DMS53 treated with DMSO at 0.1 percent for 48 hours (cell line): ENCODE data around the gene IL36B.

Experiments used
- DNase-seq: peaks from one replicate; lab custom pipeline; 2025; ENCODE audit not compliant: unreplicated experiment; lab: John Stamatoyannopoulos, UW

IL36B gene

DNA sequence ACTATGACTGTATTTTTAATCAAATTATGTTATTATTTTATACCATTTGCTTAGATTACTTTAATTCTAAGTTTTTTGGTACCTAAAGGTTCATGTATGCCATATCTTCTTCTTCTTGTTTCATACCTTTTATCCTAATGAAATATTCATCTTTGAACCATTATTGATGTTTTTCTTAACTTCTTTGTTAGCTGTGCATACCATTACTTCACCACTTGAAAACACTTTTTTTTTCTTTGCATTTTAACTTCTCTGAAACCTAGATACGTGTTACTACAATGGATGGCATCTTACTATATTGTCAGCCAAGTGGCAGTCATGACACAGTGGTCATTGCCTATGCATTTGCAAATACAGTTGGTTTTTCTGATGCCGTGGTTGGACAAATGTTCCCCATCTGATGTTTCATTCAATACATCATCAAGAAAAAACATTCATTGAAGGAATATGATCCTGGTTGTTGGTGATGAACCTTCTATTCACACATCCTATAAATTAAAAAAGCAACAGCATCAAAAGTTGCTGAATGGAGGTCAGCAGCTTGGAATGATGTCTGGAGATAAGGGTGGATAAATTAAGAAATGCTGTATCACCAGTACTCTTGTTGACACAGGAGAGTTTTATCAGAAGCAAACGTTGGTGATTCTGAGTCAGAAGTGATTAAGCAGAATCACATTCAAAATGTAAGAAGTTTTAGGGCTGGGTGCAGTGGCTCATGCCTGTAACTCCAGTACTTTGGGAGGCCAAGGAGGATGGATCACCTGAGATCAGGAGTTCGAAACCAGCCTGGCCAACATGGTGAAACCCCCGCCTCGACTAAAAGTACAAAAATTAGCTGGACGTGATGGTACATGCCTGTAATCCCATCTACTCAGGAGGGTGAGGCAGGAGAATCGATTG, 40.0 kb downstream of the IL36B start:
- no peak for DNase-seq

GRCh38 chr2:113011108-113011507, 41.6 kb downstream of the IL36B start:
- DNase-seq: no peak

- no peak for DNase-seq
Measured at GRCh38 chr2:113010088-113010487, 42.6 kb downstream of the IL36B start.

DNA sequence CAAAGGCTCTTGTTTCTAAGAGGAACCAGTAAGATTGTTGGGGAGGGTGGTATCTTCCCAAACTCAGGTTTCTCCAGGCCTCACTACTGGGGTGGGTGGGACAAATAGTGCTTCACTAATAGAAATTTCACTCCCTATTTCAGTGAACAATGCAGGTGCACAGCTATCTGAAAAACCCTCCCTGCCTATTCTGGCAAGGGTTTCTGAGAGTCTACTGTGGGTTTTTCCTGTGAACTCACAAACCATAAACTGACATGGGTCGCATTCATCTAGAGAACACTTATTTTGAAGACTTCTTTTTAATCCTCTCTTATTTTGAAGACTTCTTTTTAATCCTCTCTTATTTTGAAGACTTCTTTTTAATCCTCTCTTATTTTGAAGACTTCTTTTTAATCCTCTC, 43.0 kb downstream of the IL36B start:
- DNase-seq: no peak

DNA sequence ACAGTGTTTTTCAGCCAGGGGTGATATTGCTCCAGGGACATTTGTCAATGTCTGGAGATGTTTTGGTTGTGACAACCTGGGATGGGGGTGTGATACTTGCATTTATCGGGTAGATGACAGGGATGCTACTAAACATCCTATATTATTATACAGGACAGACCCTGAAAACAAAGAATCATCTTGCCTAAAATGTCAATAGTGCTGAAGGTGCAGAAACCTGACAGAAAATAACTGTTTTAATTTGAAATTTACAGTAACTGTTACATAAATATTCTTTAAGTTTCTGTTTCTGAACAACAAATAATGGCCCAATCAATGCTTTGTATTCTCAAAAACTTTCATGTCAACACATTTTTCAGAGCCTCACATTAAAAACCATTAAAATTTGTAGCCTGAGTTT, 45.4 kb downstream of the IL36B start:
- DNase-seq: no peak

- DNase-seq: no peak
Measured at GRCh38 chr2:113005030-113005509, 47.6 kb downstream of the IL36B start, which contains the start of gene IL36A. IL36A (plus strand) TSS chr2:113005459; CDS start chr2:113005872, 413 bp downstream.

DNA sequence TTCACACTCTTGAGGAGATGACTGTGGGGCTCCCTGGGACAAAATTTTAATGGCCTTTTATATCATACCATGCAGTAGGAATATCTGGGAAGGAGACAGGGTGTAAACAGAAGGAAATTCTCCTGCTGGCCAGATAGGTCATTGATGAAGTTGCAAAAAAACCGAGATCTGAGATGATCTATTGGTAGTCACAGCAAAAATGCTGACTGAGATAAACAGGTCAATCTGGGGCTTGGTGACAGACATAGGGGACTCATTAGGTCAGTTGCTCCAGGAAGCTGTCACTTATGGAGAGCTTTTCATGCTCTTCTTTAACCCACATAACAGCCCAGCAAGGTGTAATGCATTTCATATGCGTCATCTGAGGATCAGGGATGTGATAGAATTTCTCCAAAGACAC, 50.0 kb downstream of the IL36B start:
- no peak for DNase-seq

GRCh38 chr2:113000436-113000835, 52.2 kb downstream of the IL36B start:
- DNase-seq: no peak

GRCh38 chr2:112997151-112997550, 55.5 kb downstream of the IL36B start:
- no peak for DNase-seq

DNA sequence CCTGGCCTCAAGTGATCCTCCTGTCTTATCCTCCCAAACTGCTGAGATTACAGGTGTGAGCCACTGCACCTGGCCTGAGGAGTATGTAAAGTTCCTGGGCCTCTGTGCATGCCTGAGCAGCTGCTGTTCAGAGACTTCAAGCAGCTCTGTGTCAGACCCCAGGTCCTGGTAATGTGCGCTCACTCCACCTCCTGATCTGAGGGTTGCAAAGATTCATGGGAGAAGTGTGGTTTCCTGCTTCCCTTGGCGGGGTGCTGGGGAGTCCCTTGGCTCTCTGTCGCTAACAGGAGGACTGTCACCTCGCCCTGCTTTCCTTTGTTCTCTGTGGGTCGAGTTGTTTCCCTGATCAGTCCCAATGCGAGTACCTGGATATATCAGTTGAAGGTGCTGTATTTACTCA, 56.0 kb downstream of the IL36B start:
- no peak for DNase-seq

GRCh38 chr2:112995346-112995920, 57.2 kb downstream of the IL36B start:
- DNase-seq: no peak

DNA sequence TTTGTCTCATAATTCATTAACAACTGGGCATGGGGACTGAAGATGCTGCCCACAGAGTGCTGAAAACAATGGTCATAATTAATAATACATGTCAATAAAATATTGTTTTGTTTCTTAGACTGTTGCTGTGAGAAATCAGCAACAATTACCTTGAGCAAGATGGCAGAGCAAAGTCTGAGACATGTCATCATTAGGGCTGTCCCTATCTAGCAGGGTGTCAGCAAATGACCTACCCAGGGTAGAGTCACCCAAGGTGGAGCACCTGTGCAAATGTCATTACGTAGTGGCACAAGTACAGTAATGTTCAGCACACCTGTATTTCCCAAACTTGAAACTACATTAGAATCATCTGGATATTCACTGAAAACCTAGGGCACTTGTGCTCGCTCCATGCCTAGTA, 58.0 kb downstream of the IL36B start:
- no peak for DNase-seq

DNA sequence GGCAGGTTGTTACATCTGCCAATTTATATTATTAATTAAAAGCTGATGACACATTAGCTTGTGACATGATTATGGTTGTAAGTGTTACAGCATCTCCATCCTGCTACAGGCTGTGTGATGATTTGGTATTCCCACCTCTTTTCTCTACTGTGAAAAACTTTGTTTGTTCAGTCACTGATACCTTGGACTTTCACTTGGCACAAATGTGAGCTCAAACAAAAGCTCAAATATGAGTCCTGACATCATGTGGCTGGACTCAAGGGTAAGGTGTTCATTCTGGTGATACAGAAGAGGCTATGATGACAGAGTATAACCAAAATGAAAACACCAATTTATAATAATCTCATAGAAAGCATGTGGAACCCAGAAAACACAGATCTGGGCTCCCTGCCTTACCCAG, 58.8 kb downstream of the IL36B start:
- peak; percentile 35 for DNase-seq

DNA sequence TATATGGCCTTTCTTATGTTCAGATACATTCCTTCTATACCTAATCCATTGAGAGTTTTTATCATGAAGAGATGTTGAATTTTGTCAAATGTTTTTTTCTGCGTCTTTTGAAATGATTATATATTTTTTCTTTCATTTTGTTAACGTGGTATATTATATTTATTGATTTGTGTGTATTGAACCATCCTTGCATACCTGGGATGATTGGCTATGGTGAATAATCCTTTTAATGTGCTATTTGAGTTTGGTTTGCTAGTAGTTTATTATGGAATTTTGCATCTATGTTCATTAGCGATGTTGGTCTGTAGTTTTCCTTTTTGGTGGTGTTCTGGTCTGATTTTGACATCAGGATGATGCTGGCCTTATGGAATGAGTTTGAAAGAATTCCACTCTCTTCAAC, 63.1 kb downstream of the IL36B start:
- no peak for DNase-seq

DNA sequence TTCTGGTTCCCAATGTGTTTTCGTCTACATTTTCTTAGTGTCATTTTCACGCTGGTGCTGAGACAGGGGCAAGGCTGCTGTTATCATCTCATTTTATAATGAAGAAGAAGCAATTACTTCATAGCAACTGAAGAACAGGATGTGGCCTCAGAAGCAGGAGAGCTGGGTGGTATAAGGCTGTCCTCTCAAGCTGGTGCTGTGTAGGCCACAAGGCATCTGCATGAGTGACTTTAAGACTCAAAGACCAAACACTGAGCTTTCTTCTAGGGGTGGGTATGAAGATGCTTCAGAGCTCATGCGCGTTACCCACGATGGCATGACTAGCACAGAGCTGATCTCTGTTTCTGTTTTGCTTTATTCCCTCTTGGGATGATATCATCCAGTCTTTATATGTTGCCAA, 67.6 kb downstream of the IL36B start:
- DNase-seq: no peak

GRCh38 chr2:112980537-112980936, 72.1 kb downstream of the IL36B start:
- DNase-seq: no peak

DNA sequence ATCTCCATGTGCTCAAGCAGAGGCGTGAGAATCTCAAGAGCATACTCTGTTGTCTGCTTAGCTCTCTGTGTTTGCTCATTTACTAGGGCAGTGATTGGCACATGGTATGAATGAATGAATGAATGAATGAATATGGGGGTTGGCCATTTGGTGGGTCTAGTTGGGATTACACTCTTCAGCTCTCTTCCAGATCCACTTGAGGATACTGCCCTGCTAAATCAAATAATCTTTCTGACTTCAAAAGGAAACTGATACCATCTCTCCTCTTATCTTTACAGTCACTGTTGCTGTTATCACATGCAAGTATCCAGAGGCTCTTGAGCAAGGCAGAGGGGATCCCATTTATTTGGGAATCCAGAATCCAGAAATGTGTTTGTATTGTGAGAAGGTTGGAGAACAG, 72.9 kb downstream of the IL36B start:
- no peak for DNase-seq

- DNase-seq: no peak
Measured at GRCh38 chr2:112977559-112978056, 75.1 kb downstream of the IL36B start, which contains the start of gene IL36G. IL36G (plus strand) TSS chr2:112978006; CDS start chr2:112978639, 633 bp downstream.
